Heart left ventricle (tissue), 13 donors: ENCODE measurements around the gene NXPH4.

ENCODE experiments used
- POLR2A ChIP-seq, 2 donors: fragments of 450-650 bp; IDR thresholded peaks; one replicate each; pipeline ENCODE4 v1.6.1; 2017; ENCODE audit warnings: antibody characterized with exemption in 2 of 2, mild to moderate bottlenecking in 2 of 2, moderate library complexity in 2 of 2
- TF ChIP-seq, protein P1 (sequence below), 12 donors: fragments of 200-600 bp; sonication (generic) in 4 of 12; IDR thresholded peaks; one replicate each; pipeline versions ENCODE4 v1.5.0 to v1.8.0; 2018 to 2022; ENCODE audit warnings: antibody characterized with exemption in 12 of 12, mild to moderate bottlenecking in 5 of 12
- donor health status: ischemic (EF 13 %, LVEDD 7.1; RV severe dilation, severe dysfunction).
- donor health status: DM: no; HTN: yes; CAD: no.
- donor health status: DM: no; HTN: no; CAD: no.
- donor health status: ischemic (EF 25% LVEDD 6.9; RV normal size, moderate dysfunction).
- donor health status: ischemic (EF 25% LVEDD 5.7; RV mildly dilated, moderate dysfunction).
- donor health status: ischemic (EF 35%, LVEDD 5.7; RV mildly dilated, moderate dysfunction).
- donor health status: nonischemic (EF 11% LVEDD 7.7; RV severe dilation, severe dysfunction).
- donor health status: DM: yes; HTN: yes; CAD: no.
- donor health status: PGD.
- donor health status: ischemic (EF 29% LVEDD 5.4; RV normal size, mild dysfunction).
- donor health status: nonischemic (EF 23%, LVEDD 6.1; RV moderate dilation, normal function).

DNA sequence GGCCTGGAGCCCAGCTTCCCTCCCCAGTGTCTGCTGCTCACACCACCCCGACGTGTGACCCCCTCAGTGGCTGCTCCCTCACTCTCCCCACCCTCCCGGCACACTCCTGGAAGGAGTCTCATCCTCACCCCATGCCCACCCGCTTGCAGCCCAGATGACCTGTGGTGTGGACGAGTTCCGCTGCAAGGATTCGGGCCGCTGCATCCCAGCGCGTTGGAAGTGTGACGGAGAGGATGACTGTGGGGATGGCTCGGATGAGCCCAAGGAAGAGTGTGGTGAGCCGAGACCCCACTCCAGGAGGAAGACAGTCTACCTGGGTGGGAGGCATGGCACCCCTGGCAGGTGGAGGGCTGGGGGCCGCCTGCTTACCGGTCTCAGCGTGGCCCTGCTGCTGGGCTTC, 15.0 kb upstream of the NXPH4 start:
- TF ChIP-seq, protein P1, sequence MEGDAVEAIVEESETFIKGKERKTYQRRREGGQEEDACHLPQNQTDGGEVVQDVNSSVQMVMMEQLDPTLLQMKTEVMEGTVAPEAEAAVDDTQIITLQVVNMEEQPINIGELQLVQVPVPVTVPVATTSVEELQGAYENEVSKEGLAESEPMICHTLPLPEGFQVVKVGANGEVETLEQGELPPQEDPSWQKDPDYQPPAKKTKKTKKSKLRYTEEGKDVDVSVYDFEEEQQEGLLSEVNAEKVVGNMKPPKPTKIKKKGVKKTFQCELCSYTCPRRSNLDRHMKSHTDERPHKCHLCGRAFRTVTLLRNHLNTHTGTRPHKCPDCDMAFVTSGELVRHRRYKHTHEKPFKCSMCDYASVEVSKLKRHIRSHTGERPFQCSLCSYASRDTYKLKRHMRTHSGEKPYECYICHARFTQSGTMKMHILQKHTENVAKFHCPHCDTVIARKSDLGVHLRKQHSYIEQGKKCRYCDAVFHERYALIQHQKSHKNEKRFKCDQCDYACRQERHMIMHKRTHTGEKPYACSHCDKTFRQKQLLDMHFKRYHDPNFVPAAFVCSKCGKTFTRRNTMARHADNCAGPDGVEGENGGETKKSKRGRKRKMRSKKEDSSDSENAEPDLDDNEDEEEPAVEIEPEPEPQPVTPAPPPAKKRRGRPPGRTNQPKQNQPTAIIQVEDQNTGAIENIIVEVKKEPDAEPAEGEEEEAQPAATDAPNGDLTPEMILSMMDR (IDR thresholded peaks at IDR 0.05), result no peak
- TF ChIP-seq POLR2A (IDR thresholded peaks at IDR 0.05), result no peak
